CD4-positive, alpha-beta T cell (primary cell): Measurements from ENCODE around the gene HIC1. TPM values are rescaled to one million over a fixed set of nuclear protein-coding genes. Genes with fewer than 3 reads are reported as not detected.
A peak's percentile ranks its signal among the peaks of the same experiment; 100 is the strongest.

Experiments used
- ATAC-seq: fragments of 200-7000 bp; cut with Tn5 transposase; one replicate; pipeline ENCODE4 v1.10.0; 2022; ENCODE audit warnings: mild to moderate bottlenecking; ENCODE audit not compliant: poor library complexity
- CTCF ChIA-PET: fragments of 350-600 bp; sonication (Branson Sonifier 250); formaldehyde crosslinking; loops from one replicate; lab custom pipeline; 2021; ENCODE audit warnings: antibody characterized with exemption, inconsistent platforms; lab: Charles Lee
- POLR2A ChIA-PET: fragments of 350-600 bp; sonication (Branson Sonifier 250); formaldehyde crosslinking; loops from one replicate; lab custom pipeline; 2021; ENCODE audit warnings: antibody characterized with exemption, inconsistent platforms; lab: Charles Lee
- DNase-seq, 14 experiments: peaks; one replicate each; pipeline ENCODE4 v3.0.0-alpha.2; 2013 to 2020; ENCODE audit warnings: mixed read lengths in 2 of 14
- H3K27ac ChIP-seq, 2 donors: one replicate each; pipeline versions ENCODE4 v1.5.1 to v1.7.0; 2013; ENCODE audit warnings: low read length in 2 of 2, low read depth in 1 of 2, mild to moderate bottlenecking in 1 of 2
- H3K27me3 ChIP-seq, 2 experiments: 1 replicate in 1 of 2; 2 replicates in 1 of 2; pipeline versions ENCODE4 v1.6.1 to v1.7.0; 2013; ENCODE audit warnings: low read length in 2 of 2, control low read depth in 1 of 2, mild to moderate bottlenecking in 1 of 2, moderate library complexity in 1 of 2; ENCODE audit not compliant: insufficient read depth in 2 of 2, control insufficient read depth in 1 of 2
- H3K36me3 ChIP-seq: one replicate; pipeline ENCODE4 v1.6.1; 2013; ENCODE audit warnings: low read length, control low read depth; ENCODE audit not compliant: insufficient read depth
- H3K4me1 ChIP-seq: one replicate; pipeline ENCODE4 v1.6.1; 2013; ENCODE audit warnings: low read length, control low read depth; ENCODE audit not compliant: insufficient read depth
- H3K4me3 ChIP-seq: one replicate; pipeline ENCODE4 v1.5.1; 2013; ENCODE audit warnings: mild to moderate bottlenecking, low read length, moderate library complexity
- H3K9me3 ChIP-seq, 2 experiments: 1 replicate in 1 of 2; 2 replicates in 1 of 2; pipeline versions ENCODE4 v1.6.1 to v1.7.0; 2013; ENCODE audit warnings: low read length in 2 of 2, mild to moderate bottlenecking in 2 of 2, control low read depth in 1 of 2, moderate library complexity in 1 of 2; ENCODE audit not compliant: control insufficient read depth in 1 of 2, insufficient read depth in 1 of 2
- H3K27ac Mint-ChIP-seq: one replicate; pipeline ENCODE4 v1.8.0; 2020; ENCODE audit warnings: mixed read lengths
- H3K27me3 Mint-ChIP-seq: one replicate; pipeline ENCODE4 v1.8.0; 2021; ENCODE audit warnings: mixed read lengths
- H3K36me3 Mint-ChIP-seq: one replicate; pipeline ENCODE4 v1.8.0; 2021; ENCODE audit warnings: low read depth, mixed read lengths
- H3K4me1 Mint-ChIP-seq: one replicate; pipeline ENCODE4 v1.8.0; 2021; ENCODE audit warnings: low read depth, mixed read lengths
- H3K4me3 Mint-ChIP-seq: one replicate; pipeline ENCODE4 v1.8.0; 2020; ENCODE audit warnings: mild to moderate bottlenecking, mixed read lengths
- H3K9me3 Mint-ChIP-seq: one replicate; pipeline ENCODE4 v1.8.0; 2020; ENCODE audit warnings: mixed read lengths
- CTCF ChIP-seq: fragments of 200-600 bp; IDR thresholded peaks from one replicate; pipeline ENCODE4 v1.8.0; 2022; ENCODE audit warnings: antibody characterized with exemption, mild to moderate bottlenecking
- intact Hi-C, 2 experiments: fragments of 100-400 bp; cut with DNase I in 1 of 2; cut with micrococcal nuclease in 1 of 2; formaldehyde crosslinking; loops; one replicate each; pipeline versions ENCODE4 v1.15.1 to v1.9.0; 2023 to 2025; cut with DNase I, micrococcal nuclease
- total RNA-seq, 174 experiments: library from RNA in 2 of 174; stranded (reverse) in 2 of 174; gene quantifications; one replicate each; pipeline ENCODE4 v1.2.3 and lab custom pipeline; 2021 to 2026

HIC1 gene
- total RNA-seq, 2 experiments from 2014 or later, result 2.4 to 3.0 TPM

GRCh38 chr17:2047590-2047989 lies 7.3 kb upstream of the HIC1 start:
- ChIA-PET CTCF (no interaction called here), POLR2A (interaction anchor here (1.0 to 1.5 kb wide), 2 partner anchors 17 to 23 kb away, joined by 3 to 5 read pairs; partner anchors contain the start of genes DPH1 and RTN4RL1)
- Histone ChIP-seq H3K9me3 (no peaks in the 10 kb centered on the region), H3K27ac (no peak overlapping the region), H3K4me3 (no peak overlapping the region), H3K27me3 (peaks cover 3 to 11% of the 10 kb centered on the region in 2 experiments), H3K4me1 (peaks cover 42% of the 10 kb centered on the region), H3K36me3 (peaks cover 25% of the 10 kb centered on the region)
- Mint-ChIP-seq H3K27ac (no peak overlapping the region), H3K4me3 (no peak overlapping the region), H3K36me3 (peaks cover 11% of the 10 kb centered on the region), H3K27me3 (peaks cover 3% of the 10 kb centered on the region), H3K4me1 (peaks cover 26% of the 10 kb centered on the region), H3K9me3 (no peaks in the 10 kb centered on the region)
- intact Hi-C loops, result loop anchor here in 1 of 2 experiments (10.0 kb wide), 2 partner anchors 363 to 483 kb away; partner anchors contain the start of genes PITPNA and PRPF8
- ATAC-seq, result no peak
- no peak for TF ChIP-seq CTCF
- DNase-seq, result no peak

GRCh38 chr17:2048805-2049204 lies 6.1 kb upstream of the HIC1 start:
- Mint-ChIP-seq H3K4me1 (peaks cover 25% of the 10 kb centered on the region), H3K36me3 (peaks cover under 1% of the 10 kb centered on the region), H3K27ac (peak overlapping the region; percentile 64), H3K27me3 (peaks cover 3% of the 10 kb centered on the region), H3K4me3 (peak overlapping the region; percentile 78), H3K9me3 (no peaks in the 10 kb centered on the region)
- H3K27me3 ChIP-seq, result peaks cover 3 to 11% of the 10 kb centered on the region in 2 experiments
- H3K27ac ChIP-seq, result no peak overlapping the region
- no peak overlapping the region for H3K4me3 ChIP-seq
- intact Hi-C loops, result loop anchor here in 1 of 2 experiments (2.0 to 10.0 kb wide), 3 partner anchors 364 to 484 kb away; partner anchors contain the start of genes PITPNA, PRPF8 and SLC43A2
- H3K4me1 ChIP-seq, result peaks cover 40% of the 10 kb centered on the region
- no peak for ATAC-seq
- H3K36me3 ChIP-seq, result peaks cover 13% of the 10 kb centered on the region
- no peak for DNase-seq
- ChIA-PET CTCF (no interaction called here), POLR2A (no interaction called here)
- TF ChIP-seq CTCF, result no peak
- H3K9me3 ChIP-seq, result no peaks in the 10 kb centered on the region

GRCh38 chr17:2049333-2050299 lies 5.3 kb upstream of the HIC1 start:
- H3K36me3 Mint-ChIP-seq, result no peaks in the 10 kb centered on the region
- ChIA-PET CTCF (no interaction called here), POLR2A (no interaction called here)
- no peak overlapping the region for H3K27ac ChIP-seq
- peak overlapping the region; percentile 78 for H3K4me3 Mint-ChIP-seq
- peaks cover 33% of the 10 kb centered on the region for H3K4me1 Mint-ChIP-seq
- DNase-seq, result peak; percentile 84 to 95 (median 89)
- peak overlapping the region; percentile 64 for H3K27ac Mint-ChIP-seq
- peaks cover 48% of the 10 kb centered on the region for H3K4me1 ChIP-seq
- ATAC-seq, result peak; percentile 66
- peaks cover 11% of the 10 kb centered on the region for H3K27me3 Mint-ChIP-seq
- intact Hi-C loops, result loop anchor here (2.0 to 10.0 kb wide), 9 partner anchors 105 to 485 kb away; partner anchors contain the start of genes MNT (in 1 of the 2), PITPNA (in 1 of the 2), PRPF8 (in 1 of the 2) and SGSM2 (in 1 of the 2)
- no peak for TF ChIP-seq CTCF
- peak overlapping the region; percentile 58 for H3K4me3 ChIP-seq
- peaks cover 3 to 11% of the 10 kb centered on the region in 2 experiments for H3K27me3 ChIP-seq
- peaks cover 4% of the 10 kb centered on the region for H3K36me3 ChIP-seq
- no peaks in the 10 kb centered on the region for H3K9me3 ChIP-seq
- H3K9me3 Mint-ChIP-seq, result no peaks in the 10 kb centered on the region
